Stimulated activated CD4-positive, alpha-beta T cell treated with anti-CD3 and anti-CD28 coated beads, Interleukin-15, amount 100 ng/mL, for 48 hours (primary cell): ENCODE measurements around the gene MYH11.
"Not testable (repeated sequence)": the region's sequence is repeated elsewhere in the genome, so short reads cannot be mapped to it uniquely, and the experiment has no call there.

ENCODE experiments used
- DNase-seq, 2 donors: peaks; one replicate each; pipeline ENCODE4 v3.0.0-alpha.2; 2020; ENCODE audit warnings: low read depth in 2 of 2

The MYH11 gene

GRCh38 chr16:15810411-15810810 is 46.4 kb downstream of the MYH11 start:
- DNase-seq, result no peak

- not testable (repeated sequence) for DNase-seq
Measured at GRCh38 chr16:15809297-15809696, 47.5 kb downstream of the MYH11 start.

- DNase-seq, result no peak
Measured at GRCh38 chr16:15808071-15808470, 48.8 kb downstream of the MYH11 start.

GRCh38 chr16:15807603-15808009 is 49.2 kb downstream of the MYH11 start:
- DNase-seq, result no peak

GRCh38 chr16:15803618-15804017 is 53.2 kb downstream of the MYH11 start:
- DNase-seq, result no peak

- DNase-seq, result no peak
Measured at GRCh38 chr16:15799851-15800495, 56.9 kb downstream of the MYH11 start.

- DNase-seq, result no peak
Measured at GRCh38 chr16:15798671-15799070, 58.2 kb downstream of the MYH11 start.

GRCh38 chr16:15796885-15797284 is 59.9 kb downstream of the MYH11 start:
- no peak for DNase-seq

GRCh38 chr16:15795615-15796014 is 61.2 kb downstream of the MYH11 start:
- DNase-seq, result no peak

GRCh38 chr16:15792563-15792971 is 64.3 kb downstream of the MYH11 start:
- DNase-seq, result no peak

GRCh38 chr16:15790458-15790857 is 66.4 kb downstream of the MYH11 start:
- no peak for DNase-seq

- DNase-seq, result not testable (repeated sequence)
Measured at GRCh38 chr16:15789816-15790215, 67.0 kb downstream of the MYH11 start.

- no peak for DNase-seq
Measured at GRCh38 chr16:15788846-15789239, 68.0 kb downstream of the MYH11 start.

- no peak for DNase-seq
Measured at GRCh38 chr16:15786501-15786900, 70.3 kb downstream of the MYH11 start.

GRCh38 chr16:15785386-15786059 is 71.3 kb downstream of the MYH11 start:
- no peak for DNase-seq

- DNase-seq, result no peak
Measured at GRCh38 chr16:15783985-15784384, 72.8 kb downstream of the MYH11 start.

- no peak for DNase-seq
Measured at GRCh38 chr16:15782573-15783365, 74.1 kb downstream of the MYH11 start.

GRCh38 chr16:15781650-15782049 is 75.2 kb downstream of the MYH11 start:
- DNase-seq, result no peak

- DNase-seq, result no peak
Measured at GRCh38 chr16:15780805-15781204, 76.0 kb downstream of the MYH11 start.

GRCh38 chr16:15779664-15780351 is 77.0 kb downstream of the MYH11 start:
- no peak for DNase-seq

GRCh38 chr16:15778999-15779614 is 77.7 kb downstream of the MYH11 start:
- no peak for DNase-seq
